A549 treated with Mapracorat at 1 μM for 4 hours (cell line): ENCODE results near the gene ALG1. TPM values are rescaled to one million over a fixed set of nuclear protein-coding genes. Genes with fewer than 3 reads are reported as not detected.

Experiments used
- total RNA-seq: library from RNA; stranded (reverse); fragments of 200-300 nt; extraction: Qiagen RNA extraction; gene quantifications from 5 replicates; pipeline ENCODE4 v1.2.3, GENCODE V29; 2022

ALG1 gene, protein sequence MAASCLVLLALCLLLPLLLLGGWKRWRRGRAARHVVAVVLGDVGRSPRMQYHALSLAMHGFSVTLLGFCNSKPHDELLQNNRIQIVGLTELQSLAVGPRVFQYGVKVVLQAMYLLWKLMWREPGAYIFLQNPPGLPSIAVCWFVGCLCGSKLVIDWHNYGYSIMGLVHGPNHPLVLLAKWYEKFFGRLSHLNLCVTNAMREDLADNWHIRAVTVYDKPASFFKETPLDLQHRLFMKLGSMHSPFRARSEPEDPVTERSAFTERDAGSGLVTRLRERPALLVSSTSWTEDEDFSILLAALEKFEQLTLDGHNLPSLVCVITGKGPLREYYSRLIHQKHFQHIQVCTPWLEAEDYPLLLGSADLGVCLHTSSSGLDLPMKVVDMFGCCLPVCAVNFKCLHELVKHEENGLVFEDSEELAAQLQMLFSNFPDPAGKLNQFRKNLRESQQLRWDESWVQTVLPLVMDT
- 30.8 to 37.5 TPM (median 36.7 TPM) in 5 replicates for total RNA-seq

GRCh38 chr16:5071681-5072333 lies at the start of gene ALG1:
Gene ALG1, plus strand, starts transcription at chr16:5071843. Its CDS starts 7 bp downstream, at chr16:5071850.

DNA sequence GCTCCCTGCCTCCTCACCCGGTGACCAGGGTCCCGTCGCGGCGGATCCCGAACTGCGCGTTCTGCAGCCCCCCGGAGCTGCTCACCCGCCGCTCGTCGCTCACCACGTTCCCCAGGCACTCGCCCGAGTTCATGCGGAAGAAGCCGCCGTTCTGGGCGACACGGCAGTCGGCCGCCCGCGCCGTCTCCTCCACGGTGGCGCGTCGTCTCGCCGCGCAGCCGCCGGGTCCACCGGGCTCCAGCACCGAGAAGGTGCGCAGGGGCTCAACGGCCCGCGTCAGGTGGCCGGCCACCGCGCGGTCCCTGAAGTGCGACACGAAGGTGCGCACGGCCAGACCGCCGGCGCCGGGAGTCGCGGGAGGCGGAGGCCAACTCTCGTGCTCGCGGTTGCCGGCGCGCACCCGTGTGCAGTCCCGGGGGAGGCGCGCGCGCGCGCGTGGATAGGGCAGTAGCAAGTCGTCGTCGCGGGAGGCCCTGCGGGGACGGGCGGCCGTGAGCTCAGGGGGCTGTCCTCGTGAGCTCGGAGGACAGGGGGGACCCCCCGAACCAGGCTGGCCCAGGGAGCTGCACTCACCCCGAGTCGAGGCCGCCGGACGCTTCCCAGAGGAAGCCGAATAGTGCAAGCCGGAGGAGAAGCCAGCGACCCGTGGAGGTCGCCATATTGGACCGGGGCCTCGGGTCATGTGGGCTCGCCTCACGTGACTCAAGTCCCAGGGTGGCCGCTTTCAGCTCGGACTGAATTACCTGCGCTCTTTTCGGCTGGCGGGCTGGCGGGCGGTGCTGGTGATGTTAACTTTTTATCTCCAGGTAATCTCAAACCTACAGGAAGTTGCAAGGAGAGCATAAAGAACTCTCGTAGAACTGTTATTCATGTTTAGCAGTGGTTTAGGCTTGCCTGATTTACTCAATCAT lies 38.1 kb upstream of the ALG1 start, which contains the start of gene NAGPA:
Gene NAGPA, minus strand, starts transcription at position 680 of the 911 bp plus-strand sequence. Its CDS starts 21 bp downstream, at position 659.

GRCh38 chr16:5065813-5066212 lies 5.8 kb upstream of the ALG1 start, which contains the start of gene C16orf89:
Gene C16orf89, minus strand, starts transcription at chr16:5065956. Its CDS starts 48 bp downstream, at chr16:5065908.

GRCh38 chr16:5097470-5098220 lies 26.0 kb downstream of the ALG1 start, which contains the start of gene EEF2KMT:
Gene EEF2KMT, minus strand, starts transcription at chr16:5097795. Its CDS starts 56 bp downstream, at chr16:5097739.

Other genes with a start within 250 kb of the ALG1 start
- 32.9 to 43.4 TPM (median 40.3 TPM) in 5 replicates for gene GLYR1, start 224.6 kb upstream of the ALG1 start, total RNA-seq
- gene UBN1, start 224.4 kb upstream of the ALG1 start, total RNA-seq = 23.7 to 29.7 TPM (median 27.9 TPM) in 5 replicates
- gene PPL, start 134.7 kb upstream of the ALG1 start, total RNA-seq = 3.4 to 4.6 TPM (median 3.8 TPM) in 5 replicates
- gene SEC14L5, start 113.5 kb upstream of the ALG1 start, total RNA-seq = 0.02 to 0.10 TPM (median 0.03 TPM) in 3 of 5 replicates, not detected in the others
- 13.9 to 18.3 TPM (median 17.9 TPM) in 5 replicates for gene NAGPA, start 37.9 kb upstream of the ALG1 start, total RNA-seq
- not detected in 5 replicates for gene C16orf89, start 5.9 kb upstream of the ALG1 start, total RNA-seq
- gene EEF2KMT, start 26.0 kb downstream of the ALG1 start, total RNA-seq = 22.2 to 27.4 TPM (median 25.5 TPM) in 5 replicates